Left renal pelvis (tissue), 4 donors: ENCODE results near the gene RBM47. TPM values are rescaled to one million over a fixed set of nuclear protein-coding genes. Genes with fewer than 3 reads are reported as not detected.
"Not testable (repeated sequence)": the region's sequence is repeated elsewhere in the genome, so short reads cannot be mapped to it uniquely, and the experiment has no call there.

Experiments
- DNase-seq, 4 donors: peaks; one replicate each; pipeline ENCODE4 v3.0.0-alpha.2; 2013; ENCODE audit warnings: low read depth in 4 of 4, low spot score in 3 of 4
- polyA plus RNA-seq, 4 donors: library from polyadenylated mRNA; unstranded; fragments of 120-200 nt; gene quantifications; one replicate each; pipeline ENCODE4 v1.2.1, GENCODE V29; 2013; ENCODE audit not compliant: insufficient read length in 4 of 4

Gene RBM47
- polyA plus RNA-seq, result 10 to 100 TPM in 3 of 4 donors, 1 to 10 TPM in 1; 4.4 to 93.5 (median 87.3) TPM

GRCh38 chr4:40629401-40630334 is at the start of gene RBM47:
Gene RBM47 (minus strand): TSS chr4:40629864. CDS start chr4:40438893, 190,971 bp downstream.
- peak; percentile 50 to 65 (median 55) for DNase-seq

GRCh38 chr4:40678421-40678820 is 48.8 kb upstream of the RBM47 start:
- DNase-seq, result no peak

DNA sequence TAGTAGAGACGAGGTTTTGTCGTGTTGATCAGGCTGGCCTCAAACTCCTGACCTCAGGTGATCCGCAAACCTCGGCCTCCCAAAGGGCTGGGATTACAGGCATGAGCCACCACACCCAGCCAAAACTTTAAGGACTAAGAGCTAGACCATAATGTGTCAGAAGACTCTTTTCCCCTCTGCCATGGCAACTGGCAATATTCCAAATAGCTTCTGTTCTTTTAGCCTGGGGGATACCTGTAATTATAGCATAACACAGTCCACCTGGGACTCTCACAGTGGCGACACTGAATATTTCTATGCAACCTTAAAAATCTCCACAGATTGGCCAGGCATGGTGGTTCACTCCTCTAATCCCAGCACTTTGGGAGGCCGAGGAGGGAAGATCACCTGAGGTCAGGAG is 45.5 kb upstream of the RBM47 start:
- DNase-seq, result no peak

DNA sequence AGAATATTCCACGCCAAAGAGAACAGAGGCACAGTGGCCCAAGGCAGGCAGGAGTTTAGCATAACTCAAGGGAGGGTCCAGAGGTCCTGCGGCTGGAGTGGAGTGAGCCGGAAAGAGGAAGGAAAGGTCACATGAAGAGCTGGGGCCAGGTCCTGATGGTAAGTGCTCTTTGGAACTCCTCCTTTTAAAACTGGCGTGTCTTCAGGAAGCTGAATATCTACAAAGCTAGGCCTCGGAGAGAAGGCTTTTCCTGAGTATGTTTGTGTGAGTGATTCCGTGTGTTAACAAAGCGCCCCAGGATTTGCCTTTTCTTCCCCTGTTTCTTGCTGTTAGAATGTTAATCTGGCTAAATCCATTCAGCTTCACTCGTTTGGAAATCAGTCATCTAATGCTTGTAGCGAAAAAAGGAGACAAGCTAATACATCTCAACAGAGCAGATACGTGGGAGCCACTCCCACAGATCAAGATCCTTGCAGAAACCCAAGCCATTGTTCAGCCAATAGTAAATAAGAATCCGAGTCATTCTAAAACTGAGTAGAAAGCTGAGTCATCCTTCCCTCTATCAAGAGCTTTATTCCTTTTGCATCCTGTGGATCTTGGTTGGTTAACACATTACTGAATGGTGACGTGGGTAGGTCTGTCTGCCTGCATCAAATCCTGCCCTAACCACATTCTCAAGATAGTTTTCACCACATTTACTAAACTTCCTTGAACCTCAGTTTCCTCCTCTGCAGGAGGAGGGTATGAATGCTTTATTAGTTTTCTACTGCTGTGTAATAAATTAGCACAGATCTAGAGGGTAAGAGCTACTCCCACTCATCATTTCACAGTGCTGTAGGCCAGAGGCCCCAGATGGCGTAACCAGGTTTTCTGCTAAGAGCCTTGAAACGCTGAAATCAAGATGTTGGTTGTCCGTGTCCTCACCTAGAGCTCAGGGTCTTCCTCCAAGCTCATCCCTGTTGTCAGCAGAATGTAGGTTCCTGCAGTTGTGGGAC is 43.2 kb upstream of the RBM47 start:
- DNase-seq, result no peak

GRCh38 chr4:40669504-40669903 is 39.8 kb upstream of the RBM47 start:
- DNase-seq, result no peak

- no peak for DNase-seq
These were observed 36.2 kb upstream of the RBM47 start for GRCh38 chr4:40665842-40666241.

DNA sequence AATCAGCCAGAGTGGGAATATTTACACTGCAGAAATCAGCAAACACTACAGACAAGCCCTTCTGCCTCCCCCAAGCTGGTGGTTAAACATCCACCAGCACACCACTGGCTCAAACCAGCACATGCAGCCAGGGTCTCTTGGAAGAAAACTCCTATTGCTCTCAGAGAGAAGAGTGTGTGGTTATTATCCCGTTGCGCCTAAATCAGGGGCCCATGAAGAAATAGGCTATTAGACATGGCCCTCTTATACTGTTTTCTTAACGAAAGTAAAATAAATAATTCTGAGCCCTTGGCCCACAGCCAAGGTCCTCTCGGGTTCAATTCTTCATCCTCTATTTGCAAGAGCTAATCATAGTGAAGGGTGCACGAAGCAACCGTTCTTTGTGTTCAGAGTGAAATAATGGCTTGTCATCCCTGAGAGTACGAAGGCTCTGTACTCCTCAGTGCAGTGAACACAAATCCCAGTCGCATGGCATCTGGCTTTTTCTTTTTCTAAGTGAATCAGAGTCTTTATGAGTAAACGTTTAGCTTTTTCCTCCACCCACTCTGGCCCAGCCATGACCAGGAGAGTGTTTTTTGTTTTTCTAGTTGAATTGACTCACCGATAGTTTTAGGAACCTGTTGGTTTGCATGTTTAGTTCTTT is 33.4 kb upstream of the RBM47 start:
- DNase-seq, result no peak

DNA sequence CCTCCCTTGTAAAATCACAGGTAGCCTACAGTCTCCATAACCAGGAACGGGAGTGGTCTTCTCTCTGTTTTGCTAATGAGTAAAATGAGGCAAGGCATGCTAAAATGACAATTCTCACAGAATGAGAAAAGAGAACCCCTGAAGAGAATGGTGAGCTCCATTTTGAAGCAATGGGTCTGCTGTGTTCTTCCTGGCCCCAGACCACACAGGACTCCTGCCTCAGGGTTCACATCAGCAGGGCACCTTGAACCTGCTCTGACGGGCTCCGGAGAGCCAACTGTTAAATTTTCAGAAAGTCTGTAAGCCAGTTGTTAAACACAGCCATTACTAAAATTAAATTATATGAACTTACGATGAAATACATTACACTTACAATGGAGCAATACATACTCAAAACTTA is 32.1 kb upstream of the RBM47 start:
- no peak for DNase-seq

DNA sequence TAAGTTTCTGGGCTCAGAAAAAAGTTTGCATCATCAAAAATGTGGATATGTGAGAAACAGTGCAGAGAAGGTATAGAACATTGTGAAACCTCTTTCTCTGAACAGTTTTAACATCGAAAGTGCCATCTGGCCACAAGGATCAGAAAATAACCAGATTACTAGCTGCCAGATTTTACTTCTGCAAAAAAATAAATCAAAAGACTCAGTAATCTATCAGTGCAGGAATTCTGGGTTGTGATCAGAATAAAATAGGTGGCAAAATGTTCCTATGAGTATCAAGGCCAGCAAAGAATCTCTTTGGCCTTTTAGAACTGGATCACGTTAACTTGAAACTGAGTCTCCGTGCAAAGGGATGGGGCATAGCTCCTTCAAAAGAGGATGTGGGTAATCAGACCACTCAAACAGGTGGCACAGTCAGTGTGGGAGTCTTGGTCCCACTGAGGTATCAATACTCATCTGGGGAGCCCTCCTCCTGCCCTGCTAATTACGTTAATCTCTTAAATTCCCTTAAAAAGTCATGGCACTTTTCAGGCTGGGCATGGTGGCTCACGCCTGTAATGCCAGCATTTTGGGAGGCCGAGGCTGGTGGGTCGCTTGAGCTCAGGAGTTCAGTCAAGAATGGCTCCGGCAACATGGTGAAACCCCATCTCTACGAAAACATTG is 26.7 kb upstream of the RBM47 start:
- DNase-seq, result no peak

DNA sequence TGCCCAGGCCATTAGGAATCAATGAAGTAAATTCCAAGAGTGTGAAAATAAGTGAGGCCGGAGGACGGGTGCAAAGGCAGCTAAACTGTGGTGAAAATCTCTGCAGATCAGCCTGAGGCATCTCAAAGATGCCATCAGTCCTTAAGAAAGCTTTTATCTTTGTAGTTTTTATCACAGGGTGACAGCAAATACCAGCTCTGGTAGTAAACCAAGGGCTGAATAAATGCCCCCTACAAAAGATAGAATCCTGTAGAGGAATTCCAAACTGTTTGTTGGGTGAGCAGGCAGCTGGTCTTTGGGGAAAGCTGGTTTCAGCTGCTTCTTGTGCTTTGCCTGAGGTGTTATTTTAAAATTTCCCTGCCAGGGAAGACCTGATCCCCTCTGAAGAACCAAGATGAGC is 21.6 kb upstream of the RBM47 start:
- no peak for DNase-seq

- DNase-seq, result no peak
These were observed 19.7 kb upstream of the RBM47 start for GRCh38 chr4:40649321-40649720.

DNA sequence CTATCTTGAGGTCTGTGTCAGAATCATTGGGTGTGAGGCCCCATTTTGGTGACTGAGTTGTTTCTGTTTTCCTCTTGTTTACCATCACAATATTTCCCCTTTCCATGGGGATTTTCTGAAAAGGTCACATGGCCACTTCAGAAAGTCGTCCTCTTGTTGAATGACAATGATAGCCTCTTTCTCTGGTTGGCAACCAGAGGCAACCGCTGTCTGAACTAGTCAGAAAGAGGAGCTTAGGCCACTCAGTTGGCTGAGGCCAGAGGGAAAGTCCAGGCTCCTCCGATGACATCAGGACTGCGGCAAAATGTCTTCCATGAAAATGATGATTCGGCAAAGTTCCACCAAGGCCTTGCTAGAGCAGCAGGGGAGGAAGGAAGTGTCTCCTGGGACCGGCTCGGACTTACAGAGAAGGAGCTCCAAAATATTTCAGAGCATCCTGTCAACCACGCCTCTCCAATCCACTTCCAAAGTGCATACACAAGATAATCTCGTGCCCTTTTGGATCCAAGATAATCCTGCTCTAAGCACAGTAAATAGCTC is 19.1 kb upstream of the RBM47 start:
- no peak for DNase-seq

GRCh38 chr4:40648131-40648530 is 18.5 kb upstream of the RBM47 start:
- no peak for DNase-seq

DNA sequence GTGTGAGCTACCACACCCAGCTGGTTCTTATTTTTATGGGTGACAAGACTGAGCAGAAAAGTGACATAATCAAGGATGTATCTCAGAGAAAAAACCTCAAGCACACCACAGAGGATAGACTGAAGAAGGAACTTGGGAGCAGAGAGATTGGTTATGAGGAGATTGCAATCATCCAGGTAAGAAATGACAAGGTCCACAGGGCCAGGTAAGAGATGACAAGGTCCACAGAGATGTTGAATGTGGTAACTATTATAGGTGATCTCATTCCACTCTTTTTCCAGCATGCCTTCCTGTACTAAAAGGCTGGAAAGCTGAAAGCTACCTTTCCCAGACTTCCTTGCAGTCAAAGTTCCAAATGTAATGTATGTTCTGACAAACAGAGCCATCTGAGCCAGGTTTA is 15.9 kb upstream of the RBM47 start:
- DNase-seq, result no peak

GRCh38 chr4:40632080-40632479 is 2.4 kb upstream of the RBM47 start:
- no peak for DNase-seq

DNA sequence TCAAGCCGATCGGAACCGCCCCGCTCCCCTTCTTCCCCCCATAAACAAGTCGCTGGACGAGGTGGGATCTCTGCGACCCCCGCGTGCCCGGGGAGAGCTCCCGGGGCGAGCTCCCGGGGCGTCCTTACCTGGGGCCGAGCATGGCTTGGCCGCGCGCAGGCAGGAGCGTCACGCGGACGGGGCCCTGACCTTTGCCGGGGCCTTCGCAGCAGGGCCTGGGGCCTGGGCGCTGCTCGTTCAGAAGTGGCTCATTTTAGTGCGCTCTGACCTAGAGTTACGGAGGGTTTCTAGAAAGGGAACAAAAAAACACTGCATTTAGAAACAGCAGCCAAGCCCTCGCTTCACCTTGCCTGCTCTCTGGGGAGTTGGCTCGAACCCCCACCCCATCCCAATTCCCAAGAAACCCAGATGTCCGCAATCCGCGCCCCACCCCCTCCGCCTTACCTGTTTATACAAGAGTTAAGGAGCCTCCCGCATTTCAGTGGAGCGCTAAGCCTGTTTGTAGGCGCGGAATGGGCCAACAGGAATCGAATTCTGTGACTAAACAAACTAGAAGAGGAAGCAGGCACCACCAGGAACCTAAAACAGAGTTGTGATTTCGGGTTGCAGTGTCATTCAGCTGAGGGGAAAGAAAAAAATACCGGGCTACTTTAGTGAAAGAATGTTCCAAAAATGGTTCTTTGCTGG is 814 bp upstream of the RBM47 start:
- peak in 1 of 4 donors; percentile 35 for DNase-seq

DNA sequence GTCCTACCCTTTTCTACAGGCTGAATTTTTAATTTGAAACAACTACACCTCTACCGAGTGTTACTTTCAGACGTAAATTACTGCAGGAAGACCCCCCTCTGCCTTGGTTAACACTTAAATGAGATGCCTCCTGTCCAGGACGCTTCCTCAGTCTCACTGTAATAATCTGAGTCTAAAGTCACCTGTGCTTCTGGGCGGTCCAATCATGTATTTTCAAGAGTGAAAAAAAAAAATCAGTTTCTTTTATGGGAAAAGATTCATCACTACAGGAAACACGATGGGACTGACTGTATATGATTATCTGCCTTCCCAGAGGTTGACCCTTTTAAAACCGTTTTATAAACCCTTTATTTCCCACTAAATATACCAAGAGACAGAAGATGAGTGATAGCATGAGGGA is 776 bp downstream of the RBM47 start:
- DNase-seq, result no peak

DNA sequence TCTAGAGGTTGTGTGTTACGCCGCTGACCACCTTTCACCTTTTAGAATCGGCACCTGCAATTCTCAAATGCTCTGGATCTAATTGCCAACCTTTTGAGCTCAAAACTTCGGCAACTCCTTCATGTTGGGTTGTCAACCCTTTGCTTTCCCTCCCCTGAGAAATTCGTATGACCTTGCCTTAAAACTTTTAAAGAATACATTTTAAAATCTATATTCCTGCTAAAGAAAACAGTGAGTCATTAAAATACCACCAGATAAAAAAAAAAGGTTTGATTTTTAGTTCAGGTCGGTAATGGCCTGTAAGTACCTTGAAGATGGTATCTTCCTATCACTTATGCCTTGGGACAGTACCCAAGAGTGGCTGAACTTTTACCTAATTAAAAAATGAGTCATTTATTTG is 1.3 kb downstream of the RBM47 start:
- not testable (repeated sequence) for DNase-seq

- no peak for DNase-seq
These were observed 2.1 kb downstream of the RBM47 start for GRCh38 chr4:40627540-40627939.
